Mucosa of rectum (tissue), 2 donors: ENCODE measurements around the gene CELA3A.
"Not testable (repeated sequence)": the region's sequence is repeated elsewhere in the genome, so short reads cannot be mapped to it uniquely, and the experiment has no call there.

Experiments used
- H3K27ac ChIP-seq, 2 donors: one replicate each; pipeline ENCODE4 v1.7.0; 2013; ENCODE audit warnings: inconsistent platforms in 2 of 2, low read depth in 2 of 2, low read length in 2 of 2
- H3K27me3 ChIP-seq, 2 donors: one replicate each; pipeline ENCODE4 v1.7.0; 2013; ENCODE audit warnings: low read length in 2 of 2; ENCODE audit not compliant: control insufficient read depth in 2 of 2, insufficient read depth in 2 of 2
- H3K36me3 ChIP-seq, 2 donors: one replicate each; pipeline ENCODE4 v1.7.0; 2013; ENCODE audit warnings: low read length in 2 of 2; ENCODE audit not compliant: control insufficient read depth in 2 of 2, insufficient read depth in 2 of 2
- H3K4me1 ChIP-seq, 2 donors: one replicate each; pipeline ENCODE4 v1.7.0; 2013; ENCODE audit warnings: low read length in 2 of 2, mild to moderate bottlenecking in 1 of 2; ENCODE audit not compliant: control insufficient read depth in 2 of 2, insufficient read depth in 2 of 2
- H3K4me3 ChIP-seq, 2 donors: one replicate each; pipeline ENCODE4 v1.7.0; 2013; ENCODE audit warnings: low read length in 2 of 2
- H3K9ac ChIP-seq, 2 donors: one replicate each; pipeline ENCODE4 v1.7.0; 2013; ENCODE audit warnings: low read length in 2 of 2, low read depth in 1 of 2, mild to moderate bottlenecking in 1 of 2
- H3K9me3 ChIP-seq, 2 donors: one replicate each; pipeline ENCODE4 v1.7.0; 2013; ENCODE audit warnings: low read length in 2 of 2; ENCODE audit not compliant: control insufficient read depth in 2 of 2
- donor health status: healthy.
- donor health status: Normal muscosa, but diverticular disease.

The CELA3A gene

GRCh38 chr1:22031214-22031962, 29.9 kb downstream of the CELA3A start:
- H3K4me3 ChIP-seq: peak overlapping the region; percentile 26 to 51
- peak overlapping the region; percentile 76 to 81 for H3K27ac ChIP-seq
- peak overlapping the region in 1 of 2 donors; percentile 39 for H3K9ac ChIP-seq
- no peaks in the 10 kb centered on the region for H3K27me3 ChIP-seq
- no peaks in the 10 kb centered on the region for H3K36me3 ChIP-seq
- H3K4me1 ChIP-seq: peaks cover 4 to 8% of the 10 kb centered on the region in 2 donors
- no peaks in the 10 kb centered on the region for H3K9me3 ChIP-seq

GRCh38 chr1:22034834-22035233, 33.4 kb downstream of the CELA3A start:
- H3K36me3 ChIP-seq, H3K4me1 ChIP-seq, H3K27ac ChIP-seq, H3K27me3 ChIP-seq, H3K9ac ChIP-seq, H3K9me3 ChIP-seq, H3K4me3 ChIP-seq: not testable (repeated sequence)

DNA sequence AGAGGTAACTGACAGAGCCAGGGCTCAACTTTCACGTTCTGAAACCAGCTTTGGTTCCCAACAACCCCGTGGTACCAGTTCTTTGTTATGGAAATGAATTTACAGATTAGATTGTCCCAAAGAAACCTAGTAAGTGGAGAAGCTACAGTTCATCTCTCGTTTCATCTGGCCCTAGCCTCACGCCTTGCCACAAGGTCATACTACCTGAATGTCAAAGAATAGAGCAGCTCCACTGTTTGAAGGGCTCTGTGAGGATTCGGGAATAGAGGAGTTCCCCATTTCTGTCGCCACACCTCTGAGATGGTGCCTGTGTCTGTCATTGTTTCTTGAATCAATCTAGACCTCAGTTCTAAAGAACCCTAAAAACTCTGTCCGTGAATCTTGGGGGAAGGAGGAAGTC, 36.1 kb downstream of the CELA3A start:
- H3K9me3 ChIP-seq: no peaks in the 10 kb centered on the region
- no peaks in the 10 kb centered on the region for H3K36me3 ChIP-seq
- no peaks in the 10 kb centered on the region for H3K27me3 ChIP-seq
- H3K27ac ChIP-seq: no peak overlapping the region
- peaks cover 7 to 9% of the 10 kb centered on the region in 2 donors for H3K4me1 ChIP-seq
- no peak overlapping the region for H3K4me3 ChIP-seq
- H3K9ac ChIP-seq: no peak overlapping the region

GRCh38 chr1:22038036-22038435, 36.6 kb downstream of the CELA3A start:
- Histone ChIP-seq H3K27me3 (no peaks in the 10 kb centered on the region), H3K4me3 (no peak overlapping the region), H3K9me3 (no peaks in the 10 kb centered on the region), H3K36me3 (no peaks in the 10 kb centered on the region), H3K9ac (no peak overlapping the region), H3K27ac (no peak overlapping the region), H3K4me1 (peaks cover 7 to 9% of the 10 kb centered on the region in 2 donors)

- H3K4me3 ChIP-seq: peak overlapping the region in 1 of 2 donors; percentile 60
- peak overlapping the region; percentile 55 to 79 for H3K27ac ChIP-seq
- H3K27me3 ChIP-seq: no peaks in the 10 kb centered on the region
- peak overlapping the region in 1 of 2 donors; percentile 41 for H3K9ac ChIP-seq
- H3K36me3 ChIP-seq: no peaks in the 10 kb centered on the region
- H3K9me3 ChIP-seq: no peaks in the 10 kb centered on the region
- peaks cover 7 to 9% of the 10 kb centered on the region in 2 donors for H3K4me1 ChIP-seq
Observed at GRCh38 chr1:22039594-22040285, 38.3 kb downstream of the CELA3A start.

DNA sequence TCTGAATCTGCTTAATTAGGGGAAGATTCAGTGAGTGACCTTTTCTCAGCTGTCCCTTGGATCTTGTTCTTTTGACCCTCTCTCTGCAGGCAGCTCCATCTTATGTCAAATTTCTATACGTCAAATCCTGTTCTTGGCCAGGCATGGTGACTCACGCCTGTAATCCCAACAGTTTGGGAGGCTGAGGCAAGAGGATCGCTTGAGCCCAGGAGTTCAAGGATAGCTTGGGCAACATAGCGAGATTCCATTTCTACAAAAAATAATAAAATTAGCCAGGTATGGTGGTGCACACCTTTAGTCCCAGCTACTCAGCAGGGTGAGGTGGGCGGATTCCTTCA, 38.8 kb downstream of the CELA3A start:
- Histone ChIP-seq H3K27ac (peak overlapping the region; percentile 55 to 79), H3K9ac (no peak overlapping the region), H3K9me3 (no peaks in the 10 kb centered on the region), H3K27me3 (no peaks in the 10 kb centered on the region), H3K4me1 (peaks cover 7 to 9% of the 10 kb centered on the region in 2 donors), H3K36me3 (no peaks in the 10 kb centered on the region), H3K4me3 (peak overlapping the region in 1 of 2 donors; percentile 60)

GRCh38 chr1:22041505-22041904, 40.0 kb downstream of the CELA3A start:
- no peak overlapping the region for H3K27ac ChIP-seq
- no peaks in the 10 kb centered on the region for H3K36me3 ChIP-seq
- H3K9ac ChIP-seq: no peak overlapping the region
- peaks cover 7 to 9% of the 10 kb centered on the region in 2 donors for H3K4me1 ChIP-seq
- no peaks in the 10 kb centered on the region for H3K27me3 ChIP-seq
- no peak overlapping the region for H3K4me3 ChIP-seq
- no peaks in the 10 kb centered on the region for H3K9me3 ChIP-seq

DNA sequence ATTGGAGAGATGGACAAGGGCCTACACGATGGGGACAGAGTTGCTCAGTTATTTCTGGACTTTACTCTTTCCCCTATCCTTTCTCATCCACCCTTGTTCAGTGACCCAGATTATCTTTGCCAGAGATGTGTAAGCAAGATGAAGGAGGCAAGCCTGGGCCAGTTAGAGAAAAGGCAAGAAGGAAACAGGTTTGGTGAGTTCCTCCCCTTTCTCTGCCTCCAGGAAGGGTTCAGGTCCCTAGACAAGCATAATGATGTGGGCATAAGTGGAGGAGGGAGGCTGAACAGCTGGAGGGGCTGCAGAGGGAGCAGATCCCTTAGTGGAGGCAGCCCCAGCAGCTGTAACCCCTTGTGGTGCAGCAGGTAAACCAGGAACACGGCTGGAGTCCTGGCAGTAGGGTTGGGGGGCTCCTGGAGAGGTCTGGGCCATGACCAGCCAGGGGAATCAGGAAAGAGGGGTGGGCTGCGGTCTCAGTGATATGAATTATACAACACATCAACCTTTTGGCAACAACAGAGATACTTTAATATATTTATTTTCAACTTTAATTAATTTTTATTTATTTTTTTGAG, 41.8 kb downstream of the CELA3A start:
- no peaks in the 10 kb centered on the region for H3K36me3 ChIP-seq
- H3K27me3 ChIP-seq: no peaks in the 10 kb centered on the region
- no peaks in the 10 kb centered on the region for H3K9me3 ChIP-seq
- peaks cover 7 to 9% of the 10 kb centered on the region in 2 donors for H3K4me1 ChIP-seq
- H3K4me3 ChIP-seq: no peak overlapping the region
- no peak overlapping the region for H3K9ac ChIP-seq
- no peak overlapping the region for H3K27ac ChIP-seq

- Histone ChIP-seq H3K9me3 (no peaks in the 10 kb centered on the region), H3K27ac (no peak overlapping the region), H3K4me1 (peaks cover 5% of the 10 kb centered on the region in 2 donors), H3K9ac (no peak overlapping the region), H3K36me3 (no peaks in the 10 kb centered on the region), H3K27me3 (no peaks in the 10 kb centered on the region), H3K4me3 (no peak overlapping the region)
Observed at GRCh38 chr1:22044690-22045420, 43.4 kb downstream of the CELA3A start.
